GM10847 (cell line): ENCODE data around the gene TNFAIP8L1.

Source experiments
- POLR2A ChIP-seq: IDR thresholded peaks from 2 replicates; pipeline ENCODE4 v1.6.1; 2011; ENCODE audit not compliant: insufficient read length; ENCODE audit errors: extremely low read depth

Gene TNFAIP8L1

GRCh38 chr19:4636151-4636717 lies 3.1 kb upstream of the TNFAIP8L1 start:
- no peak for TF ChIP-seq POLR2A

- TF ChIP-seq POLR2A: no peak
Observed at GRCh38 chr19:4636761-4637160, 2.6 kb upstream of the TNFAIP8L1 start.

- TF ChIP-seq POLR2A: no peak
Observed at GRCh38 chr19:4638317-4638716, 999 bp upstream of the TNFAIP8L1 start.

GRCh38 chr19:4639531-4640246 lies 373 bp downstream of the TNFAIP8L1 start:
- TF ChIP-seq POLR2A: no peak

GRCh38 chr19:4640247-4641000 lies 1.1 kb downstream of the TNFAIP8L1 start:
- no peak for TF ChIP-seq POLR2A

- TF ChIP-seq POLR2A: no peak
Observed at GRCh38 chr19:4641132-4641531, 1.8 kb downstream of the TNFAIP8L1 start.

- no peak for TF ChIP-seq POLR2A
Observed at GRCh38 chr19:4642625-4643024, 3.3 kb downstream of the TNFAIP8L1 start.

GRCh38 chr19:4645718-4646117 lies 6.4 kb downstream of the TNFAIP8L1 start:
- TF ChIP-seq POLR2A: no peak

- no peak for TF ChIP-seq POLR2A
Observed at GRCh38 chr19:4647676-4648644, 8.6 kb downstream of the TNFAIP8L1 start.

GRCh38 chr19:4649392-4650047 lies 10.2 kb downstream of the TNFAIP8L1 start:
- no peak for TF ChIP-seq POLR2A

GRCh38 chr19:4650159-4650558 lies 10.8 kb downstream of the TNFAIP8L1 start:
- no peak for TF ChIP-seq POLR2A

GRCh38 chr19:4652075-4652474 lies 12.8 kb downstream of the TNFAIP8L1 start:
- no peak for TF ChIP-seq POLR2A

- TF ChIP-seq POLR2A: no peak
Observed at GRCh38 chr19:4653793-4654436, 14.6 kb downstream of the TNFAIP8L1 start.
